Measurements from ENCODE around the gene ARL3.

ARL3 gene

DNA sequence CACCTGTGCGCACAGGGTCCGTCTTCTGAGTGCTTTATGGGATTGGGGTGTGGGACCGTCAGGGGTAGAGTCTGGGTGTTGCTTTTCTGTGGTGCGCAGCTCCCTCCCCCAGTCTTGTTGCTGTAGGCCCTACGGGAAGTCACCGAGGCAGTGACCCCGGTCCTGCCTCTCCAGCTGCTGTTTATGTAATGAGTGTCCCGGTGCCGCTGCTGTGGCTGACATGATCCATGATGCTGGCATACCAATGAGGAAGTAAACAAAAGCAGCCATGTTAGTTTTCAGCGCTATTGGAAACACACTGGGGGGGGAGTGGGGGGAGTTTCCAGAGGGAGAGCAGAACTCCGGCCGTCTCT, 68.8 kb downstream of the ARL3 start:
- no peak for DNase-seq (ENCODE audit: low spot score)
- TF ChIP-seq, protein P1, sequence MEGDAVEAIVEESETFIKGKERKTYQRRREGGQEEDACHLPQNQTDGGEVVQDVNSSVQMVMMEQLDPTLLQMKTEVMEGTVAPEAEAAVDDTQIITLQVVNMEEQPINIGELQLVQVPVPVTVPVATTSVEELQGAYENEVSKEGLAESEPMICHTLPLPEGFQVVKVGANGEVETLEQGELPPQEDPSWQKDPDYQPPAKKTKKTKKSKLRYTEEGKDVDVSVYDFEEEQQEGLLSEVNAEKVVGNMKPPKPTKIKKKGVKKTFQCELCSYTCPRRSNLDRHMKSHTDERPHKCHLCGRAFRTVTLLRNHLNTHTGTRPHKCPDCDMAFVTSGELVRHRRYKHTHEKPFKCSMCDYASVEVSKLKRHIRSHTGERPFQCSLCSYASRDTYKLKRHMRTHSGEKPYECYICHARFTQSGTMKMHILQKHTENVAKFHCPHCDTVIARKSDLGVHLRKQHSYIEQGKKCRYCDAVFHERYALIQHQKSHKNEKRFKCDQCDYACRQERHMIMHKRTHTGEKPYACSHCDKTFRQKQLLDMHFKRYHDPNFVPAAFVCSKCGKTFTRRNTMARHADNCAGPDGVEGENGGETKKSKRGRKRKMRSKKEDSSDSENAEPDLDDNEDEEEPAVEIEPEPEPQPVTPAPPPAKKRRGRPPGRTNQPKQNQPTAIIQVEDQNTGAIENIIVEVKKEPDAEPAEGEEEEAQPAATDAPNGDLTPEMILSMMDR (IDR thresholded peaks at IDR 0.05; ENCODE audit: borderline replicate concordance, control extremely low read depth, extremely low read depth, insufficient read depth, missing control alignments), result no peak
- in situ Hi-C loops (cut with MboI; ENCODE audit: low sequenced_read_pairs, unreplicated experiment), result no loop called here

DNA sequence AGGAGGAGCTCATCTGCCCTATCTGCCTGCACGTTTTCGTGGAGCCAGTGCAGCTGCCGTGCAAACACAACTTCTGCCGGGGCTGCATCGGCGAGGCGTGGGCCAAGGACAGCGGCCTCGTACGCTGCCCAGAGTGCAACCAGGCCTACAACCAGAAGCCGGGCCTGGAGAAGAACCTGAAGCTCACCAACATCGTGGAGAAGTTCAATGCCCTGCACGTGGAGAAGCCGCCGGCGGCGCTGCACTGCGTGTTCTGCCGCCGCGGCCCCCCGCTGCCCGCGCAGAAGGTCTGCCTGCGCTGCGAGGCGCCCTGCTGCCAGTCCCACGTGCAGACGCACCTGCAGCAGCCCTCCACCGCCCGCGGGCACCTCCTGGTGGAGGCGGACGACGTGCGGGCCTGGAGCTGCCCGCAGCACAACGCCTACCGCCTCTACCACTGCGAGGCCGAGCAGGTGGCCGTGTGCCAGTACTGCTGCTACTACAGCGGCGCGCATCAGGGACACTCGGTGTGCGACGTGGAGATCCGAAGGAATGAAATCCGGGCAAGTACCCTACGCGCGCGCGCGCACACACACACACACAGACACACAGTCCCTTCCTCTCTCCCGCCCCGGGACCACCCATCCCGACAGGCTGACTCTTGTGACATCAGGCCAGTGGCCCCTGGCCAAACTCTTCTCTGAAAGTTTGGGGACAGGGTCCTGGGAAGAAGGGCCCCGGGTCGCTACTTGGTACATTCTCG, 69.4 kb downstream of the ARL3 start:
- in situ Hi-C loops (cut with MboI; ENCODE audit: low sequenced_read_pairs, unreplicated experiment), result no loop called here
- no peak for DNase-seq (ENCODE audit: low spot score)
- TF ChIP-seq, protein P1 (IDR thresholded peaks at IDR 0.05; ENCODE audit: borderline replicate concordance, control extremely low read depth, extremely low read depth, insufficient read depth, missing control alignments), result peak; percentile 63

DNA sequence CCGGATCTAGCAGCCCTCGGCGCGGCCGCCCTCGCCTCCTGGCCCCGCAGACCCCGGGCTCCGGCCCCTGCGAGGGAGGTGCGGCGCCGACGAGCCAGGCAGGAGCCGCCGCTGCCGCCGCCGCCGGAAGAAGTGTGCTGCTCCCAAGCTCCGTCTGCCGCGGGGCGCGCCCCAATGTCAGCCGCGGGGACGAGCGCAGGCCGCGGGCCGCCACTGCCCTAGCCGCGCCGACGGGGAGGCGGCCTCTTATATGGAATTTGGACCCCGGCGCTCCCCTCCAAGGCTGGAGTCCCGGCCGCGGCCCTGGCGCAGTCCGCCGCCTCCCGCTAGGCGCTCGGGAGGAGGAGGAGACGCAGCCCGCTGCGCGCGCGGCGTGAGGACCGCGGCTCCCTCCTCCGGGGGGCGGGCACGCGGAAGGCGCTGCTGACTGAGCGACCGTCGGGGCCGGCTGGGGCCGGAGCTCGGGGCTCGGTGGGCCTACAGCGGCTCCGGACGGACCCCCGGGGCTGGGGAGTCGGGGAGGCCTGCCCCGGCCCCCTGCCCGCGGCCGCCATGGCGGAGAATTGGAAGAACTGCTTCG, 70.0 kb downstream of the ARL3 start, which contains the start of gene TRIM8:
TRIM8 (plus strand) TSS at position 414 of the 580 bp plus-strand sequence; CDS start at position 553, 139 bp downstream.
- peak; percentile 66 for DNase-seq (ENCODE audit: low spot score)
- TF ChIP-seq, protein P1 (IDR thresholded peaks at IDR 0.05; ENCODE audit: borderline replicate concordance, control extremely low read depth, extremely low read depth, insufficient read depth, missing control alignments), result no peak
- in situ Hi-C loops (cut with MboI; ENCODE audit: low sequenced_read_pairs, unreplicated experiment), result no loop called here

DNA sequence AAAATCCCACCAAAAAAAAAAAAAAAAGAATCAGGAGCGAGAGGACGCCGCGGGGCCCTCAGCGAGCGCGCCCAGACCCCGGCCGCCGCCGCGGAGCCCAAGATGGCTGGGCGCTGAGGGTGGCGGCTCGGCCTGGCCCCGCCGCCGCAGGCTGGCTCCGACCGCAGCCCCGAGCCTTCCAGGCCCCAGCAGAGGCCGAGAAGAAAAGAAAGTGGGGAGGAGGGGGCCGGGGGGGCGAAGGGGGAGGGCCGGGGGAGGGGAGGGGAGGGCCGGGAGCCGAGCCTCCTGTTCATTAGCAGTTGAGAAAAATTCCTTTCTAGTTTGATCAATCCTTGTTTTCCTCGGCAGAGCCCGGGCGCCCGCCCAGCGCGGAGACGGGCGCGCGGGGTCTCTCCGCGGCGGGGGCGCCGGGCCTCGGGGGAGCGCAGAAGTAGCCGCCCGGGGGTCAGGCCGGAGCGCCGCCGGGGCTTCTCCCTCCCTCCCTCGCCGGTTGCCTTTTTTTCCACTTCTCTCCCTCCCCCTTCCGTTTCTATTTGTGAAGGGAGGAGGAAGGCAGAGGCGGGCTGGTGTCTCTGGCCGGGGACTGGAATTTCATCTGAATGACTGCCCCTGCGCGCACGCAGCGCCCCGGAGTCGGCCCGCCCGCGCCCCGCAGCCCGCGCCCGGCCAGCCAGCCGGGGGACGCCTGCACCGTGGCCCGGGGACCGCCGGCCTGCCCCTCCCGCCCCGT, 70.7 kb downstream of the ARL3 start:
- TF ChIP-seq, protein P1 (IDR thresholded peaks at IDR 0.05; ENCODE audit: borderline replicate concordance, control extremely low read depth, extremely low read depth, insufficient read depth, missing control alignments), result no peak
- in situ Hi-C loops (cut with MboI; ENCODE audit: low sequenced_read_pairs, unreplicated experiment), result no loop called here
- DNase-seq (ENCODE audit: low spot score), result peak; percentile 55

DNA sequence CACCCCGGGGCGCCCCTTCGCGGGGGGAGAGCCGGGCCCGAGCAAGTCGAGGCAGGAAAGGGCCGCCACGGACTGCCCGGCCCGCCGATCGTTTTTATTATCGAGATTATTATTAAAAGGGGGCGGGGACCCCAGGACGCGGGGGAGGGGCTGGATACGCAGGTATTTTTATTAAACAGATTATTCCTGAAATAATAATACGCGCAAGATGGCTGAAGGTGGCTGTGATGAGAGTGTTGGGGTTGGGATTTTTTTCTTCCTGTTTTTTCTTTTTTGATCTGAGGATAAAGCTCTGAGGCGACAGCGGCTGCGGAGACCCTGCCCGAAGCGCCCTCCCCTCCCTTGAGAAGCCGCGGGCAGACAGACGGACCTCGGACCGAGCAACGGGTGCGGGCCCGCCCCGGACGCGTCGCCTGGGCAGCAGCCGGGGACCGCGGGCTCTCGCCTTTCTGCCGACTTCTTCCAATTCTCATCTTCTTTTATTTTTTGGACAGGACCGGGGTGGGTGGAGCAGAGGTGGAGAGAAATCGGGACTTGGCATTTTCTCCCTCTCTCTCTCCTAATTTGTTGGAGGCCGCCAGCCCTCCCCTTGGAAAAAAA, 71.4 kb downstream of the ARL3 start:
- DNase-seq (ENCODE audit: low spot score), result no peak
- in situ Hi-C loops (cut with MboI; ENCODE audit: low sequenced_read_pairs, unreplicated experiment), result no loop called here
- TF ChIP-seq, protein P1 (IDR thresholded peaks at IDR 0.05; ENCODE audit: borderline replicate concordance, control extremely low read depth, extremely low read depth, insufficient read depth, missing control alignments), result no peak

Measured in GM13976 (cell line).